ENCODE measurements around the gene SNRNP40.
"Not testable (repeated sequence)": the region's sequence is repeated elsewhere in the genome, so short reads cannot be mapped to it uniquely, and the experiment has no call there.

SNRNP40 gene

DNA sequence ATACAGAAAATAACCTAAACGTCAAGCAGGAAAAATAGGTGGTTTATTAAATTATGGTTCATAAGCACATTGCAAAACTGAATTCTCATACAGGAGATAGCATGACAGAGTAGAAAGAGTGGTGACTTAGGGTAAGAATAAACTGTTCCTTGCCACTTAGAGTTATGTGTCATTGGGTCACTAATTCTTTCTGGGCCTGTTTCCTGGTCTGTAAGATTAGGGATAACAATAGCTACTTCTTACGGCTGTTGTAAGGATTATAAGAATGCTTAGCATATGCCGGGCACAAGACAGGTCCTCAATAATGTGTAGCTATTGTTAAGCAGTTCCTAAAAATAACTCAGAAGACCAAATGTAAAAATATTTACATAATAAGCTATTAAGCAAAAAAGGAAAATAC is 24.2 kb downstream of the SNRNP40 start:
- TF ChIP-seq ZC3H10 (CRISPR knock-in tag; IDR thresholded peaks at IDR 0.05), result no peak
- TF ChIP-seq ARNTL (CRISPR knock-in tag; IDR thresholded peaks at IDR 0.05; ENCODE audit: borderline replicate concordance, low read depth), result no peak
- no peak for TF ChIP-seq ZNF565 (CRISPR knock-in tag; conservative IDR thresholded peaks at IDR 0.05; ENCODE audit: low read depth)
- TF ChIP-seq PPARA (CRISPR knock-in tag; IDR thresholded peaks at IDR 0.05; ENCODE audit: borderline replicate concordance), result no peak
- ATAC-seq, result no peak

DNA sequence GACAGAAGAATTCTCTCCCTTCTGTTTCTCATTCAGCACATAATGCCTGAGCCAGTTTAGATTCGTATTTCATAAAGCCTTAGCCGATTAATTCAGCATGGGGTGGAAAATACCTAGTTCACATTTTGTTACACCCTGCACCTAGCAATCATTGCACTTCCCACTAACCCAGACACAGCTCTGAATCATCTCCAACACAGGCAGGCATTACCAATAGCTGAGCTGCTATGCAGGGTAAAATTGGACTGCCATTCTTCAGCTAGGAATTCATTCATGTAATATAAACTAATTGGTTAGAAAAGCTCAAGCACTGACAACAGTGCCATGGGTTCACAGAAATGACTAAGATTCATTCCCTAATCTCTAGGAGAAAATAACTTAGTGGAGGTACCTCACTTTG is 30.0 kb downstream of the SNRNP40 start:
- TF ChIP-seq CSDC2 (CRISPR knock-in tag; IDR thresholded peaks at IDR 0.05), result no peak
- no peak for TF ChIP-seq TCF4 (CRISPR knock-in tag; IDR thresholded peaks at IDR 0.05; ENCODE audit: borderline replicate concordance)
- no peak for TF ChIP-seq ZFP3 (CRISPR knock-in tag; IDR thresholded peaks at IDR 0.05)
- TF ChIP-seq ZC3H10 (CRISPR knock-in tag; IDR thresholded peaks at IDR 0.05), result no peak
- TF ChIP-seq ISL1 (CRISPR knock-in tag; IDR thresholded peaks at IDR 0.05), result no peak
- TF ChIP-seq BACH2 (CRISPR knock-in tag; IDR thresholded peaks at IDR 0.05; ENCODE audit: borderline replicate concordance), result no peak
- ATAC-seq, result no peak

DNA sequence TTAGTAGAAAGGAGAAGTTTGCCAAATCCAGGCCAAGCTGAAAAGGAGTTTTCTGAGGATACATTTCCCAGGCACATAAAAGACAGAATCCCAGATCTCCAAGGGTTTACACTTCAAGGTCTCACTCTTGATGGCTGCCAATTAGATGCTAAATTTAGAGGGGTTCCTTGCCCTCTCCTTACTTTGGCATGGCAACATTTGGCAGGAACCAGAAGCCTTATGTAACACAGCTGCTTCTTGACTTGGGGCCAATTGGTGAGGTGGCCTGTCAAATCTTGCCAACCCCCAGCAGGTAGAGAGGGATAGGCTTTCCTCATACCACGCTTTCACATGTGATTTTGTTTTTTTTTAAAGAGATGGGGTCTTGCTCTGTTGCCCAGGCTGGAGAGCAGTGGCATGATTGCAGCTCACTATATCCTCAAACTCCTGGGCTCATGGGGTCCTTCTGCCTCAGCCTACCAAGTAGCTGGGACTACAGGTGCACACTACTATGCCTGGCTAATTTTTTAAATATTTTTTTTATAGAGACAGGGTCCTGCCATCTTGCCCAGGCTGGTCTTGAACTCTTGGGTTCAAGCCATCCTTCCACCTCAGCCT is 31.7 kb downstream of the SNRNP40 start:
- TF ChIP-seq SNAI2 (CRISPR knock-in tag; IDR thresholded peaks at IDR 0.05) (no peak), GLIS3 (CRISPR knock-in tag; IDR thresholded peaks at IDR 0.05) (no peak), CSDC2 (CRISPR knock-in tag; IDR thresholded peaks at IDR 0.05) (no peak), TOX (CRISPR knock-in tag; IDR thresholded peaks at IDR 0.05; ENCODE audit: borderline replicate concordance) (no peak), TCF4 (CRISPR knock-in tag; IDR thresholded peaks at IDR 0.05; ENCODE audit: borderline replicate concordance) (no peak), ESRRG (CRISPR knock-in tag; IDR thresholded peaks at IDR 0.05) (no peak), RARB (CRISPR knock-in tag; IDR thresholded peaks at IDR 0.05) (no peak), ZFP3 (CRISPR knock-in tag; IDR thresholded peaks at IDR 0.05) (no peak), ARNTL (CRISPR knock-in tag; IDR thresholded peaks at IDR 0.05; ENCODE audit: borderline replicate concordance, low read depth) (no peak), ZNF70 (CRISPR knock-in tag; IDR thresholded peaks at IDR 0.05) (no peak), BACH2 (CRISPR knock-in tag; IDR thresholded peaks at IDR 0.05; ENCODE audit: borderline replicate concordance) (no peak), ISL1 (CRISPR knock-in tag; IDR thresholded peaks at IDR 0.05) (no peak), PPARA (CRISPR knock-in tag; IDR thresholded peaks at IDR 0.05; ENCODE audit: borderline replicate concordance) (no peak), ZNF8 (CRISPR knock-in tag; IDR thresholded peaks at IDR 0.05) (no peak)
- TF ChIP-seq, protein P1, sequence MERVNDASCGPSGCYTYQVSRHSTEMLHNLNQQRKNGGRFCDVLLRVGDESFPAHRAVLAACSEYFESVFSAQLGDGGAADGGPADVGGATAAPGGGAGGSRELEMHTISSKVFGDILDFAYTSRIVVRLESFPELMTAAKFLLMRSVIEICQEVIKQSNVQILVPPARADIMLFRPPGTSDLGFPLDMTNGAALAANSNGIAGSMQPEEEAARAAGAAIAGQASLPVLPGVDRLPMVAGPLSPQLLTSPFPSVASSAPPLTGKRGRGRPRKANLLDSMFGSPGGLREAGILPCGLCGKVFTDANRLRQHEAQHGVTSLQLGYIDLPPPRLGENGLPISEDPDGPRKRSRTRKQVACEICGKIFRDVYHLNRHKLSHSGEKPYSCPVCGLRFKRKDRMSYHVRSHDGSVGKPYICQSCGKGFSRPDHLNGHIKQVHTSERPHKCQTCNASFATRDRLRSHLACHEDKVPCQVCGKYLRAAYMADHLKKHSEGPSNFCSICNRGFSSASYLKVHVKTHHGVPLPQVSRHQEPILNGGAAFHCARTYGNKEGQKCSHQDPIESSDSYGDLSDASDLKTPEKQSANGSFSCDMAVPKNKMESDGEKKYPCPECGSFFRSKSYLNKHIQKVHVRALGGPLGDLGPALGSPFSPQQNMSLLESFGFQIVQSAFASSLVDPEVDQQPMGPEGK (CRISPR knock-in tag; IDR thresholded peaks at IDR 0.05; ENCODE audit: borderline replicate concordance), result no peak
- TF ChIP-seq, protein P2, sequence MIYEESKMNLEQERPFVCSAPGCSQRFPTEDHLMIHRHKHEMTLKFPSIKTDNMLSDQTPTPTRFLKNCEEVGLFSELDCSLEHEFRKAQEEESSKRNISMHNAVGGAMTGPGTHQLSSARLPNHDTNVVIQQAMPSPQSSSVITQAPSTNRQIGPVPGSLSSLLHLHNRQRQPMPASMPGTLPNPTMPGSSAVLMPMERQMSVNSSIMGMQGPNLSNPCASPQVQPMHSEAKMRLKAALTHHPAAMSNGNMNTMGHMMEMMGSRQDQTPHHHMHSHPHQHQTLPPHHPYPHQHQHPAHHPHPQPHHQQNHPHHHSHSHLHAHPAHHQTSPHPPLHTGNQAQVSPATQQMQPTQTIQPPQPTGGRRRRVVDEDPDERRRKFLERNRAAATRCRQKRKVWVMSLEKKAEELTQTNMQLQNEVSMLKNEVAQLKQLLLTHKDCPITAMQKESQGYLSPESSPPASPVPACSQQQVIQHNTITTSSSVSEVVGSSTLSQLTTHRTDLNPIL (CRISPR knock-in tag; IDR thresholded peaks at IDR 0.05; ENCODE audit: low read depth), result no peak
- ATAC-seq, result no peak

DNA sequence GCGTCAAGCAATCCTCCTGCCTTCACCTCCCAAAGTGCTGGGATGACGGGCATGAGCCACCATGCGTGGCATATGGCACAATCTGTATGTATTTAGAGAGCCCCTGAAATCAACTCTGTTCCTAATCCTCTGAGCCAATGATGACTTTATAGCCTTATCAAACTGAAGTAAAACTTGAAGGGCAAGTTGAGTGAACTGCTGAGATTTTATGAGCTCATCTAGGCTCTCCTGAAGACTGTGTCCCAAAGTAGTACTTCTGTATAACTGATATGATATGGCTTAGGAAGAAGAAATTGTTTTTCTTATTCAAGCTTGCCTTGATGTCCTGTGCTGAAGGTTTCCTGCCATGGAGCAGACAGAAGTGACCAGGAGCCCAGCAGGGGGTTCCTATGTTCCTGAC is 33.2 kb downstream of the SNRNP40 start:
- TF ChIP-seq SNAI2 (CRISPR knock-in tag; IDR thresholded peaks at IDR 0.05), result no peak
- TF ChIP-seq ZFP3 (CRISPR knock-in tag; IDR thresholded peaks at IDR 0.05), result no peak
- TF ChIP-seq TCF4 (CRISPR knock-in tag; IDR thresholded peaks at IDR 0.05; ENCODE audit: borderline replicate concordance), result no peak
- TF ChIP-seq ZC3H10 (CRISPR knock-in tag; IDR thresholded peaks at IDR 0.05), result no peak
- ATAC-seq, result no peak

DNA sequence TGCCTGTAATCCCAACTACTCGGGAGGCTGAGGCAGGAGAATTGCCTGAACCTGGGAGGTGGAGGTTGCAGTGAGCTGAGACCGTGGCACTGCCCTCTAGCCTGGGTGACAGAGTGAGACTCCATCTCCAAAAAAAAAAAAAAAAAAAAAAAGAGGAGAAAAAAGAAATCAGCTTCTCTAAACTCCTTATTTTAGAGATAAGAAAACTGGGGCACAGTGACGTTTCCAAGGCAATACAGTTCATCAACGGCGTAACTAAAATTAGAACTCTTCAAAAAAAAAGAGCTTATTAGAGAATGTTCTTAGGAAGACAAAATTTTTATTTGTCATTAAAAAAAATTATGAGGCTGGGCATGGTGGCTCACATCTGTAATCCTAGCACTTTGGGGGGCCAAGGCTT is 34.2 kb downstream of the SNRNP40 start:
- not testable (repeated sequence) for ATAC-seq

DNA sequence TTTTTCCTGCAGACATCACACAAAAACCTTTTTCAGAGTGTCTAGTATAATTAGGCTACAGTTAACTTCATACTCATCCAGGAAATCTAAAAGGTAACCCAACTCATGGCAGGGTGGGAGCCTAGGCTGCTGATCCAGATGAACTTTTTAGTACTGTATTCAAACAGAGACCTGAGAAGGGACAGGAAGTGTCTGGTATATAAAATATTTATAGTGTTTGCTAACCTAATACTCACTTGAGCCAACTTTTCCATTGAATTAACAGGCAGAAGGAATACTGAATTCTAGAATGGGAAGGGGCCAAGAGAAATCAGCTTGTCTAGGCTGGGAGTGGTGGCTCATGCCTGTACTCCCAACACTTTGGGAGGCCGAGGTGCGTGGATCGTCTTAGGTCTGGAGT is 34.7 kb downstream of the SNRNP40 start:
- no peak for ATAC-seq
- no peak for TF ChIP-seq ZFP30 (CRISPR knock-in tag; IDR thresholded peaks at IDR 0.05)

DNA sequence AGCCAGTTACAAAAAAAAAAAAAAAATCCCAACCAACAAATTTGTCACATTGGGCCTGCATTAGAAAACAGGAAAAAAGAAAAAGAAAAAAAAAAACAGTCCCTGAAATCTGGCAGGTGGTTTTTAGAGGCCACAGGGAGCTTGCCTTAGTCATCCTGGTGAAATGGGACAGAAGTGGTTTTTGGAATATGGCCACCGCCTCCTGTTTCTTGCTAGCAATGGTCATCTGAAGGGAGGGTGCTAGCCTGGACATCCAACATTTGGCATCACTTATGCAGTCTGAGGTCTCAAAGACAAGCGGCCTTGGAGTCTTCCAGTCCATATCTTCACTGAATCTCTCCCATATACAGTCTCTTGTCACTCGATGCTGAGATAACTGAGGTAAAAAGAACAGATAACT is 36.8 kb downstream of the SNRNP40 start:
- no peak for ATAC-seq
- TF ChIP-seq ZNF565 (CRISPR knock-in tag; conservative IDR thresholded peaks at IDR 0.05; ENCODE audit: low read depth) (no peak), TOX (CRISPR knock-in tag; IDR thresholded peaks at IDR 0.05; ENCODE audit: borderline replicate concordance) (no peak), ZC3H10 (CRISPR knock-in tag; IDR thresholded peaks at IDR 0.05) (no peak), RARB (CRISPR knock-in tag; IDR thresholded peaks at IDR 0.05) (no peak), ARNTL (CRISPR knock-in tag; IDR thresholded peaks at IDR 0.05; ENCODE audit: borderline replicate concordance, low read depth) (no peak), PPARA (CRISPR knock-in tag; IDR thresholded peaks at IDR 0.05; ENCODE audit: borderline replicate concordance) (no peak), SNAI2 (CRISPR knock-in tag; IDR thresholded peaks at IDR 0.05) (no peak)
- TF ChIP-seq, protein P3, sequence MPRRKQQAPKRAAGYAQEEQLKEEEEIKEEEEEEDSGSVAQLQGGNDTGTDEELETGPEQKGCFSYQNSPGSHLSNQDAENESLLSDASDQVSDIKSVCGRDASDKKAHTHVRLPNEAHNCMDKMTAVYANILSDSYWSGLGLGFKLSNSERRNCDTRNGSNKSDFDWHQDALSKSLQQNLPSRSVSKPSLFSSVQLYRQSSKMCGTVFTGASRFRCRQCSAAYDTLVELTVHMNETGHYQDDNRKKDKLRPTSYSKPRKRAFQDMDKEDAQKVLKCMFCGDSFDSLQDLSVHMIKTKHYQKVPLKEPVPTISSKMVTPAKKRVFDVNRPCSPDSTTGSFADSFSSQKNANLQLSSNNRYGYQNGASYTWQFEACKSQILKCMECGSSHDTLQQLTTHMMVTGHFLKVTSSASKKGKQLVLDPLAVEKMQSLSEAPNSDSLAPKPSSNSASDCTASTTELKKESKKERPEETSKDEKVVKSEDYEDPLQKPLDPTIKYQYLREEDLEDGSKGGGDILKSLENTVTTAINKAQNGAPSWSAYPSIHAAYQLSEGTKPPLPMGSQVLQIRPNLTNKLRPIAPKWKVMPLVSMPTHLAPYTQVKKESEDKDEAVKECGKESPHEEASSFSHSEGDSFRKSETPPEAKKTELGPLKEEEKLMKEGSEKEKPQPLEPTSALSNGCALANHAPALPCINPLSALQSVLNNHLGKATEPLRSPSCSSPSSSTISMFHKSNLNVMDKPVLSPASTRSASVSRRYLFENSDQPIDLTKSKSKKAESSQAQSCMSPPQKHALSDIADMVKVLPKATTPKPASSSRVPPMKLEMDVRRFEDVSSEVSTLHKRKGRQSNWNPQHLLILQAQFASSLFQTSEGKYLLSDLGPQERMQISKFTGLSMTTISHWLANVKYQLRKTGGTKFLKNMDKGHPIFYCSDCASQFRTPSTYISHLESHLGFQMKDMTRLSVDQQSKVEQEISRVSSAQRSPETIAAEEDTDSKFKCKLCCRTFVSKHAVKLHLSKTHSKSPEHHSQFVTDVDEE (CRISPR knock-in tag; IDR thresholded peaks at IDR 0.05), result no peak
- TF ChIP-seq, protein P4, sequence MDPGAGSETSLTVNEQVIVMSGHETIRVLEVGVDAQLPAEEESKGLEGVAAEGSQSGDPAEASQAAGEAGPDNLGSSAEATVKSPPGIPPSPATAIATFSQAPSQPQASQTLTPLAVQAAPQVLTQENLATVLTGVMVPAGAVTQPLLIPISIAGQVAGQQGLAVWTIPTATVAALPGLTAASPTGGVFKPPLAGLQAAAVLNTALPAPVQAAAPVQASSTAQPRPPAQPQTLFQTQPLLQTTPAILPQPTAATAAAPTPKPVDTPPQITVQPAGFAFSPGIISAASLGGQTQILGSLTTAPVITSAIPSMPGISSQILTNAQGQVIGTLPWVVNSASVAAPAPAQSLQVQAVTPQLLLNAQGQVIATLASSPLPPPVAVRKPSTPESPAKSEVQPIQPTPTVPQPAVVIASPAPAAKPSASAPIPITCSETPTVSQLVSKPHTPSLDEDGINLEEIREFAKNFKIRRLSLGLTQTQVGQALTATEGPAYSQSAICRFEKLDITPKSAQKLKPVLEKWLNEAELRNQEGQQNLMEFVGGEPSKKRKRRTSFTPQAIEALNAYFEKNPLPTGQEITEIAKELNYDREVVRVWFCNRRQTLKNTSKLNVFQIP (CRISPR knock-in tag; IDR thresholded peaks at IDR 0.05; ENCODE audit: borderline replicate concordance, low read depth), result no peak
- TF ChIP-seq, protein P5, sequence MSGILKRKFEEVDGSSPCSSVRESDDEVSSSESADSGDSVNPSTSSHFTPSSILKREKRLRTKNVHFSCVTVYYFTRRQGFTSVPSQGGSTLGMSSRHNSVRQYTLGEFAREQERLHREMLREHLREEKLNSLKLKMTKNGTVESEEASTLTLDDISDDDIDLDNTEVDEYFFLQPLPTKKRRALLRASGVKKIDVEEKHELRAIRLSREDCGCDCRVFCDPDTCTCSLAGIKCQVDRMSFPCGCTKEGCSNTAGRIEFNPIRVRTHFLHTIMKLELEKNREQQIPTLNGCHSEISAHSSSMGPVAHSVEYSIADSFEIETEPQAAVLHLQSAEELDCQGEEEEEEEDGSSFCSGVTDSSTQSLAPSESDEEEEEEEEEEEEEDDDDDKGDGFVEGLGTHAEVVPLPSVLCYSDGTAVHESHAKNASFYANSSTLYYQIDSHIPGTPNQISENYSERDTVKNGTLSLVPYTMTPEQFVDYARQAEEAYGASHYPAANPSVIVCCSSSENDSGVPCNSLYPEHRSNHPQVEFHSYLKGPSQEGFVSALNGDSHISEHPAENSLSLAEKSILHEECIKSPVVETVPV (CRISPR knock-in tag; IDR thresholded peaks at IDR 0.05), result no peak

Measured in SK-N-SH treated with all-trans-retinoic acid at 6 μM for 48 hours (cell line).